Measurements from ENCODE around the gene SOBP. TPM values are rescaled to one million over a fixed set of nuclear protein-coding genes. Genes with fewer than 3 reads are reported as not detected.
A peak's percentile ranks its signal among the peaks of the same experiment; 100 is the strongest.

The SOBP gene
- total RNA-seq, 1 experiment from 2014 or later, result 10.1 TPM

GRCh38 chr6:107511511-107511993 lies 21.6 kb downstream of the SOBP start:
- H3K4me3 Mint-ChIP-seq, result peak overlapping the region; percentile 3; the same call in 1 of the 2 replicates
- no peak for TF ChIP-seq NR3C1 (CRISPR knock-in tag; conservative IDR thresholded peaks at IDR 0.05; ENCODE audit: low read depth)
- no peak for TF ChIP-seq ZNF423 (CRISPR knock-in tag; IDR thresholded peaks at IDR 0.05)
- TF ChIP-seq ERG (CRISPR knock-in tag; IDR thresholded peaks at IDR 0.05), result no peak
- TF ChIP-seq ZNF317 (CRISPR knock-in tag; IDR thresholded peaks at IDR 0.05; ENCODE audit: borderline replicate concordance, low read depth), result no peak
- no peak for TF ChIP-seq TEAD4 (CRISPR knock-in tag; IDR thresholded peaks at IDR 0.05)
- TF ChIP-seq USF1 (CRISPR knock-in tag; IDR thresholded peaks at IDR 0.05), result no peak
- no peak for TF ChIP-seq AFF4 (CRISPR knock-in tag; IDR thresholded peaks at IDR 0.05; ENCODE audit: borderline replicate concordance)
- TF ChIP-seq USF2 (CRISPR knock-in tag; IDR thresholded peaks at IDR 0.05), result no peak
- no peak for TF ChIP-seq EMX1 (CRISPR knock-in tag; IDR thresholded peaks at IDR 0.05)
- TF ChIP-seq ZMAT4 (CRISPR knock-in tag; IDR thresholded peaks at IDR 0.05), result no peak
- TF ChIP-seq MLX (CRISPR knock-in tag; IDR thresholded peaks at IDR 0.05), result no peak
- no peak for TF ChIP-seq SMAD4 (CRISPR knock-in tag; IDR thresholded peaks at IDR 0.05)
- ATAC-seq (0 out of 2 replicates have a peak, but pooled peaks have one; percentile 20), DNase-seq (ENCODE audit: low spot score) (no peak)
- peaks cover 21% of the 10 kb centered on the region for H3K36me3 Mint-ChIP-seq
- ChIA-PET POLR2A (no interaction called here), CTCF (interaction anchor here (0.6 to 1.5 kb wide), 3 partner anchors 23 to 214 kb away, joined by 3 read pairs; no protein-coding TSS in a partner anchor)
- peaks cover 42% of the 10 kb centered on the region for H3K4me1 Mint-ChIP-seq
- H3K9me3 Mint-ChIP-seq, result peaks cover 17% of the 10 kb centered on the region
- no peaks in the 10 kb centered on the region for H3K27me3 Mint-ChIP-seq (ENCODE audit: low read depth)
- peak overlapping the region; percentile 34; the same call in 1 of the 2 replicates for H3K27ac Mint-ChIP-seq

- TF ChIP-seq ATF2 (CRISPR knock-in tag; IDR thresholded peaks at IDR 0.05; ENCODE audit: borderline replicate concordance, low read depth), result no peak
- no peak for TF ChIP-seq IRF1 (CRISPR knock-in tag; IDR thresholded peaks at IDR 0.05)
- TF ChIP-seq NR3C1 (CRISPR knock-in tag; conservative IDR thresholded peaks at IDR 0.05; ENCODE audit: low read depth), result no peak
- TF ChIP-seq ETV6 (CRISPR knock-in tag; IDR thresholded peaks at IDR 0.05), result no peak
- TF ChIP-seq TEAD4 (CRISPR knock-in tag; IDR thresholded peaks at IDR 0.05), result no peak
- no peak for ATAC-seq
- no peak for DNase-seq (ENCODE audit: low spot score)
- Mint-ChIP-seq H3K9me3 (peaks cover 27% of the 10 kb centered on the region), H3K4me1 (peaks cover 42% of the 10 kb centered on the region), H3K27me3 (ENCODE audit: low read depth) (no peaks in the 10 kb centered on the region), H3K36me3 (peaks cover 31% of the 10 kb centered on the region), H3K27ac (no peak overlapping the region), H3K4me3 (no peak overlapping the region)
- ChIA-PET CTCF (no interaction called here), POLR2A (no interaction called here)
Measured at GRCh38 chr6:107513214-107513613, 23.3 kb downstream of the SOBP start.

All from WTC11 (cell line).